Stomach (tissue), 4 donors: ENCODE measurements around the gene TFB1M.

Experiments used
- POLR2A ChIP-seq, 4 donors: fragments of 450-650 bp; IDR thresholded peaks; one replicate each; pipeline ENCODE4 v1.6.1; 2016; ENCODE audit warnings: antibody characterized with exemption in 4 of 4, control low read depth in 2 of 4, mild to moderate bottlenecking in 1 of 4, moderate library complexity in 1 of 4
- POLR2AphosphoS5 ChIP-seq, 3 donors: sonication (generic); formaldehyde crosslinking; IDR thresholded peaks; one replicate each; pipeline ENCODE4 v1.6.1; 2016; ENCODE audit warnings: antibody characterized with exemption in 3 of 3
- TF ChIP-seq, protein P1 (sequence below), 7 experiments: fragments of 450-650 bp in 4 of 7; fragments of 200-600 bp in 3 of 7; sonication (generic) in 3 of 7; IDR thresholded peaks; one replicate each; pipeline ENCODE4 v1.5.1; 2016 to 2019; ENCODE audit warnings: antibody characterized with exemption in 7 of 7, control low read depth in 2 of 7, mild to moderate bottlenecking in 1 of 7

DNA sequence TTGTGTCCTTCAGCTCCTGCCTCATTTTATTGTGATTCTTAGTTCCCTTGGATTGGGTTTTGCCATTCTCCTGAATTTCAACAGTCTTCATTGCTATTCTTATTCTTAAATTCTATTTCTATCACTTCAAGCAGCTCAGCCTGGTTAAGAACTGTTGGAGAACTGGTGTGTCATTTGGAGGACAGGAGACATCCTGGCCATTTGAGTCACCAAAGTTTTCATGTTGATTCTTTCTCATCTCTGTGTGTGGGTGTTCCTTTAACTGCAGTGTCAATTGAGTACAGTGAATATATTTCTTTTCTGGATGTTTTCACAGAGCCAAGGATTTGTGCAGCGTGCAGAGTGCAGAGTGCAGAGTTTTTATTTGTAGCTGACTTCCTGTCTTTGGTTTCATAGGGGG lies 33.5 kb upstream of the TFB1M start:
- TF ChIP-seq, protein P1, sequence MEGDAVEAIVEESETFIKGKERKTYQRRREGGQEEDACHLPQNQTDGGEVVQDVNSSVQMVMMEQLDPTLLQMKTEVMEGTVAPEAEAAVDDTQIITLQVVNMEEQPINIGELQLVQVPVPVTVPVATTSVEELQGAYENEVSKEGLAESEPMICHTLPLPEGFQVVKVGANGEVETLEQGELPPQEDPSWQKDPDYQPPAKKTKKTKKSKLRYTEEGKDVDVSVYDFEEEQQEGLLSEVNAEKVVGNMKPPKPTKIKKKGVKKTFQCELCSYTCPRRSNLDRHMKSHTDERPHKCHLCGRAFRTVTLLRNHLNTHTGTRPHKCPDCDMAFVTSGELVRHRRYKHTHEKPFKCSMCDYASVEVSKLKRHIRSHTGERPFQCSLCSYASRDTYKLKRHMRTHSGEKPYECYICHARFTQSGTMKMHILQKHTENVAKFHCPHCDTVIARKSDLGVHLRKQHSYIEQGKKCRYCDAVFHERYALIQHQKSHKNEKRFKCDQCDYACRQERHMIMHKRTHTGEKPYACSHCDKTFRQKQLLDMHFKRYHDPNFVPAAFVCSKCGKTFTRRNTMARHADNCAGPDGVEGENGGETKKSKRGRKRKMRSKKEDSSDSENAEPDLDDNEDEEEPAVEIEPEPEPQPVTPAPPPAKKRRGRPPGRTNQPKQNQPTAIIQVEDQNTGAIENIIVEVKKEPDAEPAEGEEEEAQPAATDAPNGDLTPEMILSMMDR (IDR thresholded peaks at IDR 0.05), result no peak
- no peak for TF ChIP-seq POLR2AphosphoS5 (IDR thresholded peaks at IDR 0.05)
- no peak for TF ChIP-seq POLR2A (IDR thresholded peaks at IDR 0.05)
